HEK293 (cell line): ENCODE measurements around the gene RUNX1.

Experiments
- CTCF ChIA-PET: fragments of 350-600 bp; formaldehyde crosslinking; extraction: SDS; loops from one replicate; lab custom pipeline; 2021; ENCODE audit warnings: antibody characterized with exemption; lab: Yijun Ruan, JAX
- POLR2A ChIA-PET: fragments of 300-600 bp; formaldehyde crosslinking; extraction: SDS; loops from one replicate; lab custom pipeline; 2020; ENCODE audit warnings: antibody characterized with exemption, inconsistent platforms; lab: Yijun Ruan, JAX
- H3K27ac ChIP-seq: fragments of 200-500 bp; sonication (Bioruptor generic); 2 replicates; pipeline ENCODE4 v1.5.1; 2014; ENCODE audit warnings: low read depth, low read length, control low read depth, inconsistent platforms; ENCODE audit errors: extremely low read depth
- H3K36me3 ChIP-seq, 2 experiments: fragments of 200-500 bp in 1 of 2; sonication (Bioruptor generic) in 1 of 2; 1 replicate in 1 of 2; 2 replicates in 1 of 2; pipeline ENCODE4 v1.5.1; 2014 to 2017; ENCODE audit warnings: inconsistent platforms in 2 of 2, low read length in 2 of 2; ENCODE audit not compliant: control insufficient read depth in 2 of 2, insufficient read depth in 1 of 2
- H3K4me1 ChIP-seq: fragments of 200-500 bp; sonication (Bioruptor generic); 2 replicates; pipeline ENCODE4 v1.5.1; 2014; ENCODE audit warnings: mild to moderate bottlenecking, low read length, inconsistent platforms; ENCODE audit not compliant: control insufficient read depth, insufficient read depth
- H3K4me3 ChIP-seq: 2 replicates; pipeline ENCODE4 v1.5.1; 2011; ENCODE audit warnings: low read depth, mild to moderate bottlenecking, control low read depth, low read length, moderate library complexity
- H3K9me3 ChIP-seq: fragments of 200-500 bp; sonication (Bioruptor generic); 2 replicates; pipeline ENCODE4 v1.5.1; 2014; ENCODE audit warnings: low read depth, low read length, inconsistent platforms; ENCODE audit not compliant: control insufficient read depth, insufficient read depth
- BCL11B ChIP-seq: fragments of 450-650 bp; formaldehyde crosslinking; IDR thresholded peaks from 2 replicates; pipeline ENCODE4 v1.5.1; 2016; ENCODE audit warnings: low read depth, missing biosample characterization, missing genetic modification characterization
- GLI4 ChIP-seq: fragments of 450-650 bp; formaldehyde crosslinking; IDR thresholded peaks from 2 replicates; pipeline ENCODE4 v1.5.1; 2016; ENCODE audit warnings: missing biosample characterization, missing genetic modification characterization
- MYNN ChIP-seq: fragments of 450-650 bp; formaldehyde crosslinking; IDR thresholded peaks from 2 replicates; pipeline ENCODE4 v1.5.1; 2016; ENCODE audit warnings: missing biosample characterization, missing genetic modification characterization, borderline replicate concordance
- PBX3 ChIP-seq: sonication (generic); formaldehyde crosslinking; IDR thresholded peaks from 2 replicates; pipeline ENCODE4 v1.8.1; 2022; ENCODE audit warnings: mild to moderate bottlenecking, moderate library complexity, missing genetic modification reagents
- RBAK ChIP-seq: fragments of 450-650 bp; formaldehyde crosslinking; IDR thresholded peaks from 2 replicates; pipeline ENCODE4 v1.5.1; 2016; ENCODE audit warnings: missing biosample characterization, missing genetic modification characterization
- SP7 ChIP-seq: fragments of 450-650 bp; formaldehyde crosslinking; IDR thresholded peaks from 2 replicates; pipeline ENCODE4 v1.5.1; 2016; ENCODE audit warnings: missing biosample characterization, missing genetic modification characterization
- YY1 ChIP-seq: fragments of 450-650 bp; formaldehyde crosslinking; IDR thresholded peaks from 2 replicates; pipeline ENCODE4 v1.5.1; 2018; ENCODE audit warnings: missing biosample characterization, missing genetic modification characterization
- ZBTB48 ChIP-seq: fragments of 450-650 bp; formaldehyde crosslinking; IDR thresholded peaks from 2 replicates; pipeline ENCODE4 v1.5.1; 2016; ENCODE audit warnings: missing biosample characterization, missing genetic modification characterization
- ZFP41 ChIP-seq: fragments of 450-650 bp; formaldehyde crosslinking; IDR thresholded peaks from 2 replicates; pipeline ENCODE4 v1.5.1; 2016; ENCODE audit warnings: missing biosample characterization, missing genetic modification characterization, borderline replicate concordance
- ZNF138 ChIP-seq: fragments of 450-650 bp; formaldehyde crosslinking; IDR thresholded peaks from 2 replicates; pipeline ENCODE4 v1.5.1; 2016; ENCODE audit warnings: missing biosample characterization, missing genetic modification characterization, borderline replicate concordance
- ZNF19 ChIP-seq: fragments of 450-650 bp; formaldehyde crosslinking; IDR thresholded peaks from 2 replicates; pipeline ENCODE4; 2016; ENCODE audit warnings: missing biosample characterization, missing genetic modification characterization, low read depth
- ZNF280C ChIP-seq: fragments of 450-650 bp; formaldehyde crosslinking; IDR thresholded peaks from 2 replicates; pipeline ENCODE4 v1.5.1; 2016; ENCODE audit warnings: missing biosample characterization, missing genetic modification characterization
- ZNF324 ChIP-seq: fragments of 450-650 bp; formaldehyde crosslinking; IDR thresholded peaks from 2 replicates; pipeline ENCODE4 v1.5.1; 2016; ENCODE audit warnings: missing biosample characterization, missing genetic modification characterization
- ZNF335 ChIP-seq: fragments of 450-650 bp; formaldehyde crosslinking; conservative IDR thresholded peaks from 2 replicates; pipeline ENCODE4 v1.5.1; 2016; ENCODE audit warnings: missing biosample characterization, missing genetic modification characterization
- ZNF341 ChIP-seq: fragments of 450-650 bp; formaldehyde crosslinking; IDR thresholded peaks from 2 replicates; pipeline ENCODE4; 2016; ENCODE audit warnings: low read depth, missing biosample characterization, missing genetic modification characterization
- ZNF48 ChIP-seq: fragments of 450-650 bp; formaldehyde crosslinking; IDR thresholded peaks from 2 replicates; pipeline ENCODE4 v1.5.1; 2016; ENCODE audit warnings: missing biosample characterization, missing genetic modification characterization
- ZNF654 ChIP-seq: fragments of 450-650 bp; formaldehyde crosslinking; IDR thresholded peaks from 2 replicates; pipeline ENCODE4 v1.5.1; 2016; ENCODE audit warnings: low read depth, missing biosample characterization, missing genetic modification characterization
- ZNF664 ChIP-seq: fragments of 450-650 bp; formaldehyde crosslinking; IDR thresholded peaks from 2 replicates; pipeline ENCODE4 v1.5.1; 2016; ENCODE audit warnings: missing biosample characterization, missing genetic modification characterization
- ZNF707 ChIP-seq: fragments of 450-650 bp; formaldehyde crosslinking; IDR thresholded peaks from 2 replicates; pipeline ENCODE4 v1.5.1; 2016; ENCODE audit warnings: missing biosample characterization, missing genetic modification characterization
- ZNF747 ChIP-seq: fragments of 450-650 bp; formaldehyde crosslinking; IDR thresholded peaks from 2 replicates; pipeline ENCODE4 v1.5.1; 2016; ENCODE audit warnings: missing biosample characterization, missing genetic modification characterization
- ZSCAN4 ChIP-seq: fragments of 450-650 bp; formaldehyde crosslinking; IDR thresholded peaks from 2 replicates; pipeline ENCODE4 v1.5.1; 2017; ENCODE audit warnings: missing biosample characterization, missing genetic modification characterization
- TF ChIP-seq, protein P1 (sequence below): fragments of 450-650 bp; formaldehyde crosslinking; IDR thresholded peaks from 2 replicates; pipeline ENCODE4 v1.5.1; 2016; ENCODE audit warnings: missing biosample characterization, missing genetic modification characterization
- TF ChIP-seq, protein P2 (sequence below): fragments of 450-650 bp; formaldehyde crosslinking; conservative IDR thresholded peaks from 2 replicates; pipeline ENCODE4 v1.5.1; 2016; ENCODE audit warnings: low read depth, missing biosample characterization, missing genetic modification characterization
- TF ChIP-seq, protein P3 (sequence below): fragments of 450-650 bp; formaldehyde crosslinking; IDR thresholded peaks from 2 replicates; pipeline ENCODE4 v1.5.1; 2016; ENCODE audit warnings: missing biosample characterization, missing genetic modification characterization

RUNX1 gene

GRCh38 chr21:34889676-34890469 is 159.2 kb downstream of the RUNX1 start:
- H3K9me3 ChIP-seq, result no peaks in the 10 kb centered on the region
- ChIA-PET POLR2A (interaction anchor here (0.6 to 4.1 kb wide), 14 partner anchors 25 to 1903 kb away, joined by 3 to 45 read pairs (median 5); no protein-coding TSS in a partner anchor), CTCF (interaction anchor here (0.5 to 2.6 kb wide), 25 partner anchors 10 to 1202 kb away, joined by 3 to 14 read pairs (median 4); no protein-coding TSS in a partner anchor)
- H3K4me1 ChIP-seq, result peaks cover 8% of the 10 kb centered on the region; the same call in 1 of the 2 replicates
- peak overlapping the region; percentile 76 for H3K4me3 ChIP-seq
- no peaks in the 10 kb centered on the region for H3K36me3 ChIP-seq
- peak overlapping the region; percentile 95 for H3K27ac ChIP-seq
- TF ChIP-seq ZNF707 (tag by site-specific recombination) (no peak), ZNF324 (tag by site-specific recombination) (no peak), ZSCAN4 (tag by site-specific recombination) (no peak), RBAK (tag by site-specific recombination) (no peak), YY1 (tag by site-specific recombination) (peak; percentile 57; the same call in 1 of the 2 replicates), GLI4 (no peak), PBX3 (CRISPR knock-in tag) (no peak), BCL11B (tag by site-specific recombination) (no peak), ZNF335 (tag by site-specific recombination) (0 out of 2 replicates have a peak, but pooled peaks have one; percentile 39), ZNF341 (peak; percentile 85), MYNN (no peak), ZNF280C (tag by site-specific recombination) (no peak), ZNF138 (tag by site-specific recombination) (no peak), ZNF48 (tag by site-specific recombination) (no peak), ZBTB48 (tag by site-specific recombination) (peak; percentile 89), ZFP41 (tag by site-specific recombination) (no peak), ZNF664 (tag by site-specific recombination) (no peak), ZNF654 (no peak), SP7 (tag by site-specific recombination) (peak; percentile 77; the same call in 1 of the 2 replicates), ZNF19 (tag by site-specific recombination) (no peak), ZNF747 (tag by site-specific recombination) (no peak)
- TF ChIP-seq, protein P1, sequence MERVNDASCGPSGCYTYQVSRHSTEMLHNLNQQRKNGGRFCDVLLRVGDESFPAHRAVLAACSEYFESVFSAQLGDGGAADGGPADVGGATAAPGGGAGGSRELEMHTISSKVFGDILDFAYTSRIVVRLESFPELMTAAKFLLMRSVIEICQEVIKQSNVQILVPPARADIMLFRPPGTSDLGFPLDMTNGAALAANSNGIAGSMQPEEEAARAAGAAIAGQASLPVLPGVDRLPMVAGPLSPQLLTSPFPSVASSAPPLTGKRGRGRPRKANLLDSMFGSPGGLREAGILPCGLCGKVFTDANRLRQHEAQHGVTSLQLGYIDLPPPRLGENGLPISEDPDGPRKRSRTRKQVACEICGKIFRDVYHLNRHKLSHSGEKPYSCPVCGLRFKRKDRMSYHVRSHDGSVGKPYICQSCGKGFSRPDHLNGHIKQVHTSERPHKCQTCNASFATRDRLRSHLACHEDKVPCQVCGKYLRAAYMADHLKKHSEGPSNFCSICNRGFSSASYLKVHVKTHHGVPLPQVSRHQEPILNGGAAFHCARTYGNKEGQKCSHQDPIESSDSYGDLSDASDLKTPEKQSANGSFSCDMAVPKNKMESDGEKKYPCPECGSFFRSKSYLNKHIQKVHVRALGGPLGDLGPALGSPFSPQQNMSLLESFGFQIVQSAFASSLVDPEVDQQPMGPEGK (tag by site-specific recombination), result peak; percentile 83
- TF ChIP-seq, protein P2, sequence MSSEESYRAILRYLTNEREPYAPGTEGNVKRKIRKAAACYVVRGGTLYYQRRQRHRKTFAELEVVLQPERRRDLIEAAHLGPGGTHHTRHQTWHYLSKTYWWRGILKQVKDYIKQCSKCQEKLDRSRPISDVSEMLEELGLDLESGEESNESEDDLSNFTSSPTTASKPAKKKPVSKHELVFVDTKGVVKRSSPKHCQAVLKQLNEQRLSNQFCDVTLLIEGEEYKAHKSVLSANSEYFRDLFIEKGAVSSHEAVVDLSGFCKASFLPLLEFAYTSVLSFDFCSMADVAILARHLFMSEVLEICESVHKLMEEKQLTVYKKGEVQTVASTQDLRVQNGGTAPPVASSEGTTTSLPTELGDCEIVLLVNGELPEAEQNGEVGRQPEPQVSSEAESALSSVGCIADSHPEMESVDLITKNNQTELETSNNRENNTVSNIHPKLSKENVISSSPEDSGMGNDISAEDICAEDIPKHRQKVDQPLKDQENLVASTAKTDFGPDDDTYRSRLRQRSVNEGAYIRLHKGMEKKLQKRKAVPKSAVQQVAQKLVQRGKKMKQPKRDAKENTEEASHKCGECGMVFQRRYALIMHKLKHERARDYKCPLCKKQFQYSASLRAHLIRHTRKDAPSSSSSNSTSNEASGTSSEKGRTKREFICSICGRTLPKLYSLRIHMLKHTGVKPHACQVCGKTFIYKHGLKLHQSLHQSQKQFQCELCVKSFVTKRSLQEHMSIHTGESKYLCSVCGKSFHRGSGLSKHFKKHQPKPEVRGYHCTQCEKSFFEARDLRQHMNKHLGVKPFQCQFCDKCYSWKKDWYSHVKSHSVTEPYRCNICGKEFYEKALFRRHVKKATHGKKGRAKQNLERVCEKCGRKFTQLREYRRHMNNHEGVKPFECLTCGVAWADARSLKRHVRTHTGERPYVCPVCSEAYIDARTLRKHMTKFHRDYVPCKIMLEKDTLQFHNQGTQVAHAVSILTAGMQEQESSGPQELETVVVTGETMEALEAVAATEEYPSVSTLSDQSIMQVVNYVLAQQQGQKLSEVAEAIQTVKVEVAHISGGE, result peak; percentile 19; the same call in 1 of the 2 replicates
- TF ChIP-seq, protein P3, sequence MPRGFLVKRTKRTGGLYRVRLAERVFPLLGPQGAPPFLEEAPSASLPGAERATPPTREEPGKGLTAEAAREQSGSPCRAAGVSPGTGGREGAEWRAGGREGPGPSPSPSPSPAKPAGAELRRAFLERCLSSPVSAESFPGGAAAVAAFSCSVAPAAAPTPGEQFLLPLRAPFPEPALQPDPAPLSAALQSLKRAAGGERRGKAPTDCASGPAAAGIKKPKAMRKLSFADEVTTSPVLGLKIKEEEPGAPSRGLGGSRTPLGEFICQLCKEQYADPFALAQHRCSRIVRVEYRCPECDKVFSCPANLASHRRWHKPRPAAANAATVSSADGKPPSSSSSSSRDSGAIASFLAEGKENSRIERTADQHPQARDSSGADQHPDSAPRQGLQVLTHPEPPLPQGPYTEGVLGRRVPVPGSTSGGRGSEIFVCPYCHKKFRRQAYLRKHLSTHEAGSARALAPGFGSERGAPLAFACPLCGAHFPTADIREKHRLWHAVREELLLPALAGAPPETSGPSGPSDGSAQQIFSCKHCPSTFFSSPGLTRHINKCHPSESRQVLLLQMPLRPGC (tag by site-specific recombination), result no peak
